RWPE1 (cell line): Measurements from ENCODE around the gene KRT27.

Experiments
- CTCF ChIA-PET: fragments of 350-600 bp; sonication (Branson Sonifier 250); formaldehyde crosslinking; extraction: SDS; loops from one replicate; lab custom pipeline; 2021; lab: Yijun Ruan, JAX
- POLR2A ChIA-PET: fragments of 400-600 bp; formaldehyde crosslinking; extraction: SDS; loops from one replicate; lab custom pipeline; 2020; ENCODE audit warnings: antibody characterized with exemption; ENCODE audit not compliant: low non-redundant PET; lab: Yijun Ruan, JAX
- DNase-seq: peaks from one replicate; pipeline ENCODE4 v3.0.0; 2012; ENCODE audit warnings: low spot score
- H3K27ac ChIP-seq: fragments of 450-650 bp; 2 replicates; pipeline ENCODE4 v1.5.1; 2017
- CTCF ChIP-seq: fragments of 450-650 bp; conservative IDR thresholded peaks from 2 replicates; pipeline ENCODE4 v1.5.1; 2017; ENCODE audit warnings: low read depth, mild to moderate bottlenecking

Gene KRT27, protein sequence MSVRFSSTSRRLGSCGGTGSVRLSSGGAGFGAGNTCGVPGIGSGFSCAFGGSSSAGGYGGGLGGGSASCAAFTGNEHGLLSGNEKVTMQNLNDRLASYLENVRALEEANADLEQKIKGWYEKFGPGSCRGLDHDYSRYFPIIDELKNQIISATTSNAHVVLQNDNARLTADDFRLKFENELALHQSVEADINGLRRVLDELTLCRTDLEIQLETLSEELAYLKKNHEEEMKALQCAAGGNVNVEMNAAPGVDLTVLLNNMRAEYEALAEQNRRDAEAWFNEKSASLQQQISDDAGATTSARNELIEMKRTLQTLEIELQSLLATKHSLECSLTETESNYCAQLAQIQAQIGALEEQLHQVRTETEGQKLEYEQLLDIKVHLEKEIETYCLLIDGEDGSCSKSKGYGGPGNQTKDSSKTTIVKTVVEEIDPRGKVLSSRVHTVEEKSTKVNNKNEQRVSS

GRCh38 chr17:40782450-40782849 lies at the start of gene KRT27:
Gene KRT27 (minus strand): TSS chr17:40782550. CDS start chr17:40782493, 57 bp downstream.
- POLR2A ChIA-PET, result no interaction called here
- no peak for TF ChIP-seq CTCF
- H3K27ac ChIP-seq, result no peak within 1 kb of the TSS
- CTCF ChIA-PET, result no interaction called here
- DNase-seq, result no peak

- ChIA-PET CTCF (no interaction called here), POLR2A (interaction anchor here (0.7 kb wide), 1 partner anchor 835 kb away, joined by 3 read pairs; no protein-coding TSS in a partner anchor)
- no peak overlapping the region for H3K27ac ChIP-seq
- TF ChIP-seq CTCF, result no peak
- no peak for DNase-seq
These were observed 47.9 kb upstream of the KRT27 start for GRCh38 chr17:40830085-40830776.

DNA sequence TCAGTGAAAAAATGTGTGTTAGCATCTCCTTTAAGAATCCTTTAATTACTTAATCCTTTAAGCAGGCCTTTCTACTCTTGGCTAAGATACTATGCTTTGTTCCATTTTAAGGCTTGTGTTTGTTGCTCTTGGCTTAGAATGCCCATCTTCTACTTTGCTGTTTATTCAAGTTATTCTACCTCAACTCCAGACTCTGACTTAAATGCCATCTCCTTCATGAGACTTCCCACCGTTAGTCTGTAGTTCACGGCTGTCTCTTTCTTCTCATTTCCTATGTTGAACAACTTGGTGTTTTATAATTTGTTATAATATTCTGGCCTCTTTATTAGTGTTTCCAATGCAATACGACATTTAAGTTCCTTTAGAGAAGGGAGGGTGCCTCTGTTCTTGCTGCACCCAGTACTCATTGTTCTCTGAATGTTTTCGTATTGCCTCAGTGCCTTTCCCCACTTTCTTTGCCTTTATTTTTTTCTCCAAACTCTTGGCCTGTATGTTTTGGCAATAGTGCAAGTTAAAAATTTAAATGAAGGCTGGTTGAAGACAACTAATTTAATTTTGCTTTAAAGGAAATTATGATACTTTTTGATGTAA lies 46.2 kb upstream of the KRT27 start:
- no peak overlapping the region for H3K27ac ChIP-seq
- CTCF ChIA-PET, result interaction anchor here (0.8 kb wide), 1 partner anchor 584 kb away, joined by 3 read pairs; no protein-coding TSS in a partner anchor
- TF ChIP-seq CTCF, result no peak
- POLR2A ChIA-PET, result no interaction called here
- DNase-seq, result no peak

GRCh38 chr17:40827746-40828453 lies 45.5 kb upstream of the KRT27 start:
- no peak overlapping the region for H3K27ac ChIP-seq
- POLR2A ChIA-PET, result no interaction called here
- peak; percentile 75 for DNase-seq
- CTCF ChIA-PET, result interaction anchor here (0.5 to 1.0 kb wide), 3 partner anchors 14 to 583 kb away, joined by 3 to 4 read pairs (median 3); no protein-coding TSS in a partner anchor
- no peak for TF ChIP-seq CTCF

GRCh38 chr17:40825599-40825998 lies 43.2 kb upstream of the KRT27 start:
- ChIA-PET CTCF (no interaction called here), POLR2A (no interaction called here)
- no peak for TF ChIP-seq CTCF
- no peak for DNase-seq
- H3K27ac ChIP-seq, result no peak overlapping the region
